GM18508 (cell line): ENCODE data around the gene TSPAN1.

ENCODE experiments used
- ATAC-seq: cut with Tn5 transposase; IDR thresholded peaks from one replicate; pipeline ENCODE4 v1.9.1; 2021; ENCODE audit warnings: moderate number of reproducible peaks; ENCODE audit not compliant: insufficient read depth, unreplicated experiment

TSPAN1 gene

GRCh38 chr1:46183926-46184557, 9.2 kb downstream of the TSPAN1 start:
- no peak for ATAC-seq

- no peak for ATAC-seq
Observed at GRCh38 chr1:46184920-46185658, 10.2 kb downstream of the TSPAN1 start.

DNA sequence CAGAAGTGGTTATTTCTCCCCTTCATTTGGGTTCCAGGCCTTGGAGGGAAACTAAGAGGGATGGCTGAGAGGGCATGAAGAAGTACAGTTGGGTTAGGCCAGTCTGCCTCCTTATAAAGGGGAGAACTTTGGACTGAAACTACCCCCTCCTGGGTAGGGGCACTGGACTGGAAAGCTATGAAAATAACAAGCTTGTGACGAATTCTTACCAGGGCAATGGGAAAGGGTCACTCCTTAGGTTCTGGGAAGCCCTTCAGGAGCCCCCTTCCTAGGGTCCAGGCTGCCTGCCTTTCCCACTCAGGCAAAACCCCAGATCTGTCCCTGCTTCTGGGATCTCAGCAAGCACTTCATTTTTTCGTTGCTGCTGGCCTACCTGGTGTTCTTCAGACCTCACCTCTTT, 11.2 kb downstream of the TSPAN1 start:
- ATAC-seq = no peak

DNA sequence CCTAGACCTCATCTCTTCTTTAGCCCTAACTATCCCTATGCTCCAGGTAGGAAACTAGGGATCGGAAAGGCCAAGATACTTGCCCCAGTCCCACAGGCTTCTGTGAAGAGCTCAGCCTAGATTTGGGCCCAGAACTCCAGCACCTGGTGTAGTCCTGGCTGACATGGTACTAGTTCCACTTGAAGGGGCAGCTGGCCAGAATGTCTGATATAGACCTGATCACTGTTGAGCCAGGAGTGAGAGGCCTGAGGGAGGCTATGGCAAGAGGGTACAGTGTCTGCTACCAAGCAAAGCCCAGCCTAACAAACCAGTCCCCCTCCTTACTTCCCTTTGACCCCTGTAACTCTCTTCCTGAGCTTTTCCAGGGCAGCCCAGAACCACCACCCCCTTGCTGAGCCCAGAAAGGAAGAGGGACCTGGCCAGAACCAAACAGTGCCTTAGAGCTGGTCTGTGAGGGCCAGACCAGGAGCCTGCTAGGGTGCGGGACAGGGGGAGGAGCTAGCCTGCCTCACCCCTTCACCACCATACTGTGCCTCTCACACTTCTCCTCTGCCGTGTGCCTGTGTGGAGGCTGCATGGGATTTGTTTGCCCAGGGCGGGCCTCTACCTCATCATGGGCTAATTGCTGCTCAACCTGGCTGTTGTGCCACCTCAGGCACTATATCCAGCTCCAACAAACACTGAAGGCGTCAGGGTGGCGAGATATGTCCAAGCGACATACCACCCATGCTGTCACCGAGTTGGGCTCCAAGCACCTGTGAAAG, 12.4 kb downstream of the TSPAN1 start:
- no peak for ATAC-seq

- no peak for ATAC-seq
Observed at GRCh38 chr1:46188295-46189030, 13.6 kb downstream of the TSPAN1 start.

GRCh38 chr1:46190539-46190938, 15.7 kb downstream of the TSPAN1 start:
- ATAC-seq = no peak

GRCh38 chr1:46191033-46191701, 16.3 kb downstream of the TSPAN1 start:
- no peak for ATAC-seq

DNA sequence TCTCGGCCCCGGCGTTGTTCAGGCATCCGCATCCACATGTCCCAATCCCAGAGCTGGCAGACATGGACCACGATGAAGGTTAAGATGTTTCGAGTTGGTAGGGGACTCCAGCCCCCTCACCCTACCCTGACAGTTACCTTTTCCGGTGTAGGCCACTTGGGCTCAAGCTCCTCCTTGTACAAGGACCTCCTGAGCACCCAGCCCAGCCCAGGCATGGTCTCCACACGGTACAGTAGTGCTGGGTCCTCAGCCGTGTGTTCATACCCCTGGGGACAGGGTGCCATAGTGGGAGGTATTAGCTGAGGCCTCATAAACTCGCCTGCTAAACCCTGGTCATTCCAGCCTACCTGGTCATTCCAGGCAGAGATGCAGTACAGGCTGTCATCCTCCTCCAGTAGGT, 17.3 kb downstream of the TSPAN1 start:
- ATAC-seq = no peak

DNA sequence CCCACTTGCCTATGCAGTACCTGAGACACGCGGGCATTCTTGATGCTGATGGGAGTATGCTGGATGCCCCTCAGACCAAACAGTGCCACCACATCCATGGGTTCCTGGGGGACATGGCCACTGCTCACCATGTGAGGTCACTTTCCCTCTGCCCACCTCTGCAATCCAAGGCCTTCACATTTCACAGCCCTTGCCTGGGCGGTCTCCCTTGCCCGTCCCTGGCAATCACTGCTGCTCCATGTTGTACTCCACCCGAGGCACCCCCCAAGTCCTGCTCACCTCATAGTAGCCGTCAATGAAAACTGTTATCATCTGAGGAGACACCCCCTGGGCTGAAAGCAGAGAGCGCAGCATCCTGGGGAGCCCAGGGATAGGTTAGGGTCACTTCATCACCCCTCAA, 18.4 kb downstream of the TSPAN1 start:
- no peak for ATAC-seq

- no peak for ATAC-seq
Observed at GRCh38 chr1:46193984-46194570, 19.2 kb downstream of the TSPAN1 start.

DNA sequence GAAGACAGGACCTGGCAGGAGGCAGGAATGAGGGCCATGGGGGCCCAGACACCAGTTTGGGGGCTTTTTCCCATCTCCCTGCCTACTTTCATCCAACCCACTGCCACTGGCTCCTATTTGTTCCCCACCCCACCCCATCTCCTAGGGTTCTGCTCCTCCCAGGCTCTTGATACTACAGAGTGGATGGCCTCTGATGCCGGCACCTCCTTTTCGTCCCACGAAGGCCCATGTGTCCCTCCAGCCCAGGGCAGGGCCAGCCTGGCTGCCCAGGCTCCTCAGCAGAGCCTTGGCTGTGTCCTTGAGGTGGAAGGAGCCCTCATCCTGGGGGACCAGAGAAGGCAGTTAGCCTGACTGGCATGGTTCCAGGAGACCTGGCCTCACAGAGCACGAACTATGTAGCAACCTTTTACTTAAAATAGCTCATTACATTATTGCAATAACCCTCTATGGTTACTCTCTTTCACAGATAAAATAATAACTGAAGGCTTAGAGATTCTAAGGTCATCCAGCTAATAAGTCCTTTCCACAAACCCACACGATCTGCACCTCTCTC, 19.8 kb downstream of the TSPAN1 start:
- no peak for ATAC-seq

DNA sequence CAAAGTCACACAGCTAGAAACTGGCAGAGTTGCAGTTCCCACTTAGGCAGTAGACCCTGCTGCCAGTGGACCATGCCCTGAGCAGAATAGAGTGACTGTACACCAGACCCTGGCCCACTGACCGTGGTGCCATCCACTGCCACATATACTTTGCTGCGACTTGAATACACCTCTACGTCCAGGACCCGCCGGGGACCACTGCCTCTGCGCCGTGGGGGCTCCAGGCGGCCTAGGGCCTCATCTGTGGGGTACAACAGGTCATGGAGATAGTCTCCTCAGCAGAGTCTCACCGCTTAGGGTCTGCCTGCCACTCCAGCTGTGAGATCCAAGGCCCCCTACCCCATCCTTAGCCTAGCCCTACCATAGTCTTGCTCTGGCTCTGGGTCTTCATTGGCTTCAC, 21.7 kb downstream of the TSPAN1 start:
- ATAC-seq = no peak

DNA sequence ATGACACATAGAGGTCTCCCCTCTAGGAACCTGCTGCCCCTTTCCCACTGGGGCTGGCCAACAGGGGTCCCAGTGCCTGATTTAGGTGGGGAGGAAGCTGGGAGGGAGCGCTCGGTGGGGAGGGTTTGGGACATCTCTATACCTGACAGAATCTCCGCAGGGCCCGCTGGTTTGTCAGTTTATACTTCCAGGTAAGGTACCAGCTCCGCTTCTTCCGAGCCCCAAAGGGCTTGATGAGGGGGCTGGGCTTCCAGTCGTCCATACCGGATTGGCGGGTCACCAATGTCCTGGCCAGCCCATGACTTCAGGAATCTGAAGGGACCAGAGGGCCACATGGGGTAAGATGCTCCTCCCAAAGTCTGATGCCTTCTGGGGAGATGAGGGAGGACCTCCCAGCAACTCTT, 22.7 kb downstream of the TSPAN1 start:
- no peak for ATAC-seq

- no peak for ATAC-seq
Observed at GRCh38 chr1:46197964-46198811, 23.3 kb downstream of the TSPAN1 start, which contains the start of gene POMGNT1. Gene POMGNT1, minus strand, starts transcription at chr1:46198434. Its CDS starts 613 bp downstream, at chr1:46197821.

GRCh38 chr1:46199233-46199749, 24.4 kb downstream of the TSPAN1 start:
- ATAC-seq = no peak

DNA sequence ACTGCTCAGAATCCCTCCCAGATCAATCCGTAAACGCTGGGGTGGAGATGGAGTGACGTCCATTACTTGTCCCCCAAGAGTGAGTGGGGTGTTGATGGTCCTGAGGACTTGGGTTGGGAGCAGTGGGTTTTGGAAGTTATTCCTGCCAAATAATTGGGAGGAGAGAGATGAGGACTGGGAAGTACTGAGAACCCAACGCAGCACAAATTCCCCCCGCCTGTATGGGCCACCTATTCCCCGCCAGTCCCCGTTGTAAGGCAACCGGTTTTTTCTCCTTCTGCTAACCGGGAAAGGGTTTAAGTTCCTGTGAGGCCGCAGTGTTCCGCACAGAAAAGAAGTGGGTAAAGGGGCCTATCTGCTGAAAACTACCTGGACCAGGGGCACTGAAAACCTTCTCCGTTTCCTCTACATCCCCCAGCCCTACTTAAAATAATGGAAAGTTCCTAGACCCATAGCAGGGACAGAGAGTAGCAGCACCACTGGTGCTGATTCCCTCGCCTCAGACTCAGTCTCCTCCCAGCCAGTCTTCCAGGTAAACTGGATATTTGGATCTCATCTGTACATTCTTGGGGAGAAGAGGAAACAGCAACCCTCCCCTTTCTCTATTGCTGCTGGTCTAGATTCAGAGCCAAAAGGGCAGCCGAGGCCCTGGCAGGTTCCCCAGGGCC, 29.0 kb downstream of the TSPAN1 start:
- no peak for ATAC-seq

DNA sequence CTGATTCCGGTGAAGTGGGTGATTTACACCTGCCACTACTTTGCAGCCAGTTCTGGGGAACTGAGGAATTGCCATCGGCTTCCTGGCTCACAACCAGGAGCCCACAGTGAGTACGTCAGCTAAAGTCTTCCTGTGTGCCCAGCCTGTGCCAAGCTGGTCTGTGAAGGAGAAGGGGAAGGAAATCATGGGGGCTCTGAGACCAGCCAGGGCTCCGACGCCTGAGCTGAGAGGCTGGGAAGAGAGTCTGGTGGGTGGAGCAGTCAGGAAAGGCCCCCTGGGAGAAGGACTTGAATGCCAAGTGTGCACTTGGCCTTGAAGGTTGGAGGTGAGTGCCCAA, 29.5 kb downstream of the TSPAN1 start:
- ATAC-seq = no peak

- no peak for ATAC-seq
Observed at GRCh38 chr1:46205141-46205540, 30.3 kb downstream of the TSPAN1 start.
